Ascending aorta (tissue), 2 donors: ENCODE measurements around the gene RSRP1. TPM values are rescaled to one million over a fixed set of nuclear protein-coding genes. Genes with fewer than 3 reads are reported as not detected.

ENCODE experiments used
- DNase-seq, 2 donors: peaks; one replicate each; pipeline ENCODE4 v3.0.0-alpha.2; 2019; ENCODE audit warnings: low spot score in 2 of 2
- H3K27ac ChIP-seq, 2 donors: fragments of 200-600 bp; sonication (generic); one replicate each; pipeline ENCODE4 v1.5.1; 2016 to 2017; ENCODE audit warnings: mild to moderate bottlenecking in 1 of 2
- H3K27me3 ChIP-seq: fragments of 200-600 bp; sonication (generic); one replicate; pipeline ENCODE4 v1.5.1; 2017
- H3K36me3 ChIP-seq, 2 donors: fragments of 200-600 bp; sonication (generic); one replicate each; pipeline ENCODE4 v1.5.1; 2016
- H3K4me1 ChIP-seq, 2 donors: fragments of 200-600 bp; sonication (generic); one replicate each; pipeline ENCODE4 v1.5.1; 2016 to 2017; ENCODE audit warnings: mild to moderate bottlenecking in 1 of 2
- H3K4me3 ChIP-seq, 2 donors: fragments of 200-600 bp; sonication (generic); one replicate each; pipeline ENCODE4 v1.5.1; 2016 to 2017; ENCODE audit warnings: mild to moderate bottlenecking in 1 of 2
- H3K9me3 ChIP-seq, 2 donors: fragments of 200-600 bp; sonication (generic); one replicate each; pipeline ENCODE4 v1.5.1; 2016
- CTCF ChIP-seq, 3 experiments: fragments of 200-600 bp in 2 of 3; fragments of 450-650 bp in 1 of 3; sonication (generic) in 2 of 3; IDR thresholded peaks; one replicate each; pipeline ENCODE4 v1.5.1; 2016 to 2019; ENCODE audit warnings: antibody characterized with exemption in 3 of 3, mild to moderate bottlenecking in 1 of 3, moderate library complexity in 1 of 3
- intact Hi-C: fragments of 100-400 bp; cut with DNase I; formaldehyde crosslinking; loops from one replicate; pipeline ENCODE4 v1.15.1; 2023
- total RNA-seq: library from RNA; depleted of rRNA; stranded (reverse); fragments of >200 nt; gene quantifications from one replicate; pipeline ENCODE4 v1.1.0, GENCODE V29; 2016

RSRP1 gene
- total RNA-seq, 1 donor from 2014 or later: 126 TPM

GRCh38 chr1:25197982-25198662, 49.1 kb downstream of the RSRP1 start:
- no peaks in the 10 kb centered on the region for H3K36me3 ChIP-seq
- intact Hi-C loops: loop anchor here (10.0 kb wide), 1 partner anchor 273 kb away; no protein-coding TSS in a partner anchor
- H3K27me3 ChIP-seq: no peaks in the 10 kb centered on the region
- no peak for DNase-seq
- peak overlapping the region; percentile 65 to 66 for H3K27ac ChIP-seq
- H3K4me1 ChIP-seq: peaks cover 5% of the 10 kb centered on the region in 2 donors
- no peak for TF ChIP-seq CTCF (IDR thresholded peaks at IDR 0.05)
- H3K9me3 ChIP-seq: no peaks in the 10 kb centered on the region
- peak overlapping the region in 1 of 2 donors; percentile 57 for H3K4me3 ChIP-seq

- DNase-seq: no peak
- Histone ChIP-seq H3K27ac (no peak overlapping the region), H3K36me3 (no peaks in the 10 kb centered on the region), H3K4me3 (no peak overlapping the region), H3K9me3 (no peaks in the 10 kb centered on the region), H3K27me3 (no peaks in the 10 kb centered on the region), H3K4me1 (peaks cover 5% of the 10 kb centered on the region in 2 donors)
- intact Hi-C loops: loop anchor here (10.0 kb wide), 1 partner anchor 273 kb away; no protein-coding TSS in a partner anchor
- TF ChIP-seq CTCF (IDR thresholded peaks at IDR 0.05): no peak
Observed at GRCh38 chr1:25197235-25197975, 49.8 kb downstream of the RSRP1 start.

- Histone ChIP-seq H3K9me3 (no peaks in the 10 kb centered on the region), H3K27me3 (no peaks in the 10 kb centered on the region), H3K36me3 (no peaks in the 10 kb centered on the region), H3K4me3 (no peak overlapping the region), H3K27ac (no peak overlapping the region), H3K4me1 (peaks cover 5% of the 10 kb centered on the region in 2 donors)
- TF ChIP-seq CTCF (IDR thresholded peaks at IDR 0.05): no peak
- no peak for DNase-seq
- intact Hi-C loops: loop anchor here (10.0 kb wide), 1 partner anchor 272 kb away; no protein-coding TSS in a partner anchor
Observed at GRCh38 chr1:25196830-25197229, 50.4 kb downstream of the RSRP1 start.

GRCh38 chr1:25195835-25196234, 51.4 kb downstream of the RSRP1 start:
- Histone ChIP-seq H3K27ac (no peak overlapping the region), H3K27me3 (no peaks in the 10 kb centered on the region), H3K36me3 (no peaks in the 10 kb centered on the region), H3K9me3 (no peaks in the 10 kb centered on the region), H3K4me1 (peaks cover 5% of the 10 kb centered on the region in 2 donors), H3K4me3 (no peak overlapping the region)
- no peak for DNase-seq
- intact Hi-C loops: loop anchor here (10.0 kb wide), 1 partner anchor 271 kb away; no protein-coding TSS in a partner anchor
- TF ChIP-seq CTCF (IDR thresholded peaks at IDR 0.05): no peak

- no peak overlapping the region for H3K27ac ChIP-seq
- no peak for TF ChIP-seq CTCF (IDR thresholded peaks at IDR 0.05)
- H3K36me3 ChIP-seq: no peaks in the 10 kb centered on the region
- H3K27me3 ChIP-seq: no peaks in the 10 kb centered on the region
- H3K4me1 ChIP-seq: peaks cover 5% of the 10 kb centered on the region in 2 donors
- intact Hi-C loops: loop anchor here (10.0 kb wide), 1 partner anchor 270 kb away; no protein-coding TSS in a partner anchor
- H3K4me3 ChIP-seq: no peak overlapping the region
- DNase-seq: no peak
- H3K9me3 ChIP-seq: no peaks in the 10 kb centered on the region
Observed at GRCh38 chr1:25194572-25195020, 52.7 kb downstream of the RSRP1 start.
